HepG2 (cell line): Measurements from ENCODE around the gene ZBTB7A. TPM values are rescaled to one million over a fixed set of nuclear protein-coding genes. Genes with fewer than 3 reads are reported as not detected.

ENCODE experiments used
- BRCA1 ChIP-seq: sonication (generic); formaldehyde crosslinking; IDR thresholded peaks from 2 replicates; pipeline ENCODE4 v1.4.0; 2020; ENCODE audit warnings: missing genetic modification reagents
- CCAR2 ChIP-seq: fragments of 200-400 bp; formaldehyde crosslinking; optimal IDR thresholded peaks from 2 replicates; pipeline ENCODE3; 2018; ENCODE audit warnings: low read depth, mild to moderate bottlenecking, low read length, moderate library complexity
- GTF2F1 ChIP-seq: fragments of 150-350 bp; IDR thresholded peaks from 2 replicates; pipeline ENCODE4 v1.6.1; 2014; ENCODE audit warnings: low read length
- KMT2A ChIP-seq: sonication (generic); formaldehyde crosslinking; IDR thresholded peaks from 2 replicates; pipeline ENCODE4 v1.4.0; 2020; ENCODE audit warnings: missing genetic modification reagents
- PRPF4 ChIP-seq: fragments of 200-400 bp; formaldehyde crosslinking; IDR thresholded peaks from 2 replicates; pipeline ENCODE4 v1.6.1; 2016; ENCODE audit warnings: low read length, low read depth; ENCODE audit not compliant: poor library complexity, severe bottlenecking
- RNF2 ChIP-seq: fragments of 450-650 bp; conservative IDR thresholded peaks from 2 replicates; pipeline ENCODE4 v1.6.1; 2016; ENCODE audit warnings: low read depth
- RXRA ChIP-seq: sonication (generic); formaldehyde crosslinking; IDR thresholded peaks from 2 replicates; pipeline ENCODE4 v1.5.1; 2020; ENCODE audit warnings: missing genetic modification reagents
- RXRB ChIP-seq: IDR thresholded peaks from 2 replicates; pipeline ENCODE4 v1.6.1; 2016; ENCODE audit warnings: borderline replicate concordance, missing genetic modification reagents, missing compliant biosample characterization
- SIX4 ChIP-seq: sonication (generic); formaldehyde crosslinking; IDR thresholded peaks from 2 replicates; pipeline ENCODE4 v1.4.0; 2020; ENCODE audit warnings: missing genetic modification reagents
- TOPORS ChIP-seq: sonication (generic); formaldehyde crosslinking; IDR thresholded peaks from 2 replicates; pipeline ENCODE4 v1.8.0; 2023; ENCODE audit warnings: mild to moderate bottlenecking, missing genetic modification reagents
- ZFAT ChIP-seq: sonication (generic); formaldehyde crosslinking; conservative IDR thresholded peaks from 2 replicates; pipeline ENCODE4 v1.8.1; 2023; ENCODE audit warnings: missing genetic modification reagents, inconsistent platforms
- ZFP36L1 ChIP-seq: sonication (generic); formaldehyde crosslinking; IDR thresholded peaks from 2 replicates; pipeline ENCODE4 v1.8.0; 2022; ENCODE audit warnings: mild to moderate bottlenecking, missing genetic modification reagents, moderate library complexity
- ZNF549 ChIP-seq: sonication (generic); formaldehyde crosslinking; IDR thresholded peaks from 2 replicates; pipeline ENCODE4 v1.5.0; 2020; ENCODE audit warnings: missing genetic modification reagents
- ZNF607 ChIP-seq: sonication (generic); formaldehyde crosslinking; IDR thresholded peaks from 2 replicates; pipeline ENCODE4 v1.5.1; 2020; ENCODE audit warnings: missing genetic modification reagents, mild to moderate bottlenecking, borderline replicate concordance
- ZNF839 ChIP-seq: sonication (generic); formaldehyde crosslinking; IDR thresholded peaks from 2 replicates; pipeline ENCODE4 v1.4.0; 2020; ENCODE audit warnings: missing genetic modification reagents, mild to moderate bottlenecking, borderline replicate concordance
- ZSCAN30 ChIP-seq: sonication (generic); formaldehyde crosslinking; IDR thresholded peaks from 2 replicates; pipeline ENCODE4 v1.5.0; 2020; ENCODE audit warnings: mild to moderate bottlenecking, missing genetic modification reagents
- polyA plus RNA-seq, 8 experiments: library from polyadenylated mRNA; depleted of rRNA in 3 of 8; stranded (reverse) in 7 of 8; unstranded in 1 of 8; fragments of >200 nt; fragmentation: Illumina TruSeq in 4 of 8; extraction: Trizol in 4 of 8; gene quantifications; 2 replicates each; pipeline versions ENCODE4 v1.2.1 to v1.2.3, GENCODE V29; 2011 to 2016; ENCODE audit warnings: low read depth in 4 of 8, missing spikeins in 1 of 8, mixed read lengths in 1 of 8; ENCODE audit not compliant: insufficient read depth in 1 of 8
- total RNA-seq, 5 experiments: library from RNA; depleted of rRNA; stranded (reverse); fragments of >200 nt; fragmentation: Illumina TruSeq; extraction: Trizol; gene quantifications; 2 replicates each; pipeline ENCODE4 v1.2.3, GENCODE V29; 2016; ENCODE audit warnings: low read depth in 1 of 5
- TF ChIP-seq, protein P1 (sequence below): sonication (generic); formaldehyde crosslinking; conservative IDR thresholded peaks from 2 replicates; pipeline ENCODE4 v1.4.0; 2020; ENCODE audit warnings: missing genetic modification reagents
- TF ChIP-seq, protein P2 (sequence below): IDR thresholded peaks from 2 replicates; pipeline ENCODE4 v1.6.1; 2012; ENCODE audit warnings: low read depth, low read length, improper control_type of control experiment
- TF ChIP-seq, protein P3 (sequence below): sonication (generic); formaldehyde crosslinking; IDR thresholded peaks from 2 replicates; pipeline ENCODE4 v1.8.1; 2023; ENCODE audit warnings: mild to moderate bottlenecking, missing genetic modification reagents
- TF ChIP-seq, protein P4 (sequence below): sonication (generic); formaldehyde crosslinking; IDR thresholded peaks from 2 replicates; pipeline ENCODE4 v1.4.0; 2020; ENCODE audit warnings: missing genetic modification reagents

Gene ZBTB7A
- total and polyA plus RNA-seq, 2 of the 13 experiments (the other 11 are each of a cell fraction or from before 2014, with no cell fraction given) = 3.6 to 4.0 TPM

DNA sequence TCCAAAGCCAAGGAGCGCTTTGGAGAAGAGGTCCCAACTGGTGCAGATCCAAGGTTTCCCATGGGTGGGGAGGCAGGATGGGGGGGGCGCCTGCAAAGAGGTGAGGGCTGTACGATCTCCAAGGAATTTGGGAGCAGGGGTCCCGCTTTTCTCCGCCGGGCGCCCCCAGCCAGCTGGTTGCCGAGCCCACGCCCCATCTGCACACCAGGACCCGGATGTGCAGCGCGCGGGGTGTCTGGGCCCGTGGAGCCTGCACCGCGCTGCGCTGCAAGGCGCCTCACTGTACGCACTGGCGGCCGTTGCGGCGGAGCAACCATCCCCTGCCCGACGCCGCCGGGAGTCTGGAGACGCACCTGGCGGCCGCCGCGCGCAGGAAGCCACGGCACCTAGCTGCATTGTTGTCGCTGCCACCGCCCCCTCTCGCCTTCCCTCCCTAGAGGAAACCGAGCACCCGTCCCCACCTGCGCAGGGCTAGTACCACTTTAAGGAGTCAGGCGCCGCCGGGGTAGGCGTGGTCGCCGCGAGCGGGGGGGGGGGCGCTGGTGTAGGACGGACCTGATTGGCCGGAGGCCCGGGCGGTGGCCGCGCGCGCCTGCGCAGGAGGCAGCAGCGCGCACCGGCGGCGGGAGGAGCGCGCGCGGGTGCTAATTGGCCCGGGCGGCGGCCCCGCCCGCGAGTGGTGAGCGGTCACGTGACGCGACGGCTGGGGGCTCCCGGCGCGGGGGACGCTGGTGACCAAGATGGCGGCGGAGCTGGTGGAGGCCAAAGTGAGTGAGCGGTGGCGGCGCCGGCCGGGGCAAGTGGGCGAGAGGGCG, 59.5 kb downstream of the ZBTB7A start, which contains the start of gene PIAS4 (continued):
- TF ChIP-seq, protein P1, sequence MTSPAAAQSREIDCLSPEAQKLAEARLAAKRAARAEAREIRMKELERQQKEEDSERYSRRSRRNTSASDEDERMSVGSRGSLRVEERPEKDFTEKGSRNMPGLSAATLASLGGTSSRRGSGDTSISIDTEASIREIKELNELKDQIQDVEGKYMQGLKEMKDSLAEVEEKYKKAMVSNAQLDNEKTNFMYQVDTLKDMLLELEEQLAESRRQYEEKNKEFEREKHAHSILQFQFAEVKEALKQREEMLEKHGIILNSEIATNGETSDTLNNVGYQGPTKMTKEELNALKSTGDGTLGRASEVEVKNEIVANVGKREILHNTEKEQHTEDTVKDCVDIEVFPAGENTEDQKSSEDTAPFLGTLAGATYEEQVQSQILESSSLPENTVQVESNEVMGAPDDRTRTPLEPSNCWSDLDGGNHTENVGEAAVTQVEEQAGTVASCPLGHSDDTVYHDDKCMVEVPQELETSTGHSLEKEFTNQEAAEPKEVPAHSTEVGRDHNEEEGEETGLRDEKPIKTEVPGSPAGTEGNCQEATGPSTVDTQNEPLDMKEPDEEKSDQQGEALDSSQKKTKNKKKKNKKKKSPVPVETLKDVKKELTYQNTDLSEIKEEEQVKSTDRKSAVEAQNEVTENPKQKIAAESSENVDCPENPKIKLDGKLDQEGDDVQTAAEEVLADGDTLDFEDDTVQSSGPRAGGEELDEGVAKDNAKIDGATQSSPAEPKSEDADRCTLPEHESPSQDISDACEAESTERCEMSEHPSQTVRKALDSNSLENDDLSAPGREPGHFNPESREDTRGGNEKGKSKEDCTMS (CRISPR knock-in tag) = no peak
- TF ChIP-seq, protein P2, sequence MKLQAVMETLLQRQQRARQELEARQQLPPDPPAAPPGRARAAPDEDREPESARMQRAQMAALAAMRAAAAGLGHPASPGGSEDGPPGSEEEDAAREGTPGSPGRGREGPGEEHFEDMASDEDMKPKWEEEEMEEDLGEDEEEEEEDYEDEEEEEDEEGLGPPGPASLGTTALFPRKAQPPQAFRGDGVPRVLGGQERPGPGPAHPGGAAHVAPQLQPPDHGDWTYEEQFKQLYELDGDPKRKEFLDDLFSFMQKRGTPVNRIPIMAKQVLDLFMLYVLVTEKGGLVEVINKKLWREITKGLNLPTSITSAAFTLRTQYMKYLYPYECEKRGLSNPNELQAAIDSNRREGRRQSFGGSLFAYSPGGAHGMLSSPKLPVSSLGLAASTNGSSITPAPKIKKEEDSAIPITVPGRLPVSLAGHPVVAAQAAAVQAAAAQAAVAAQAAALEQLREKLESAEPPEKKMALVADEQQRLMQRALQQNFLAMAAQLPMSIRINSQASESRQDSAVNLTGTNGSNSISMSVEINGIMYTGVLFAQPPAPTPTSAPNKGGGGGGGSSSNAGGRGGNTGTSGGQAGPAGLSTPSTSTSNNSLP = no peak
- TF ChIP-seq ZFP36L1 (0 out of 2 replicates have a peak, but pooled peaks have one; percentile 22), ZFAT (CRISPR knock-in tag) (no peak), ZNF839 (CRISPR knock-in tag) (no peak), GTF2F1 (no peak), TOPORS (CRISPR knock-in tag) (0 out of 2 replicates have a peak, but pooled peaks have one; percentile 62), ZNF549 (CRISPR knock-in tag) (no peak), RXRA (peak; percentile 86), ZSCAN30 (CRISPR knock-in tag) (no peak), ZNF607 (peak; percentile 38; the same call in 1 of the 2 replicates), SIX4 (CRISPR knock-in tag) (no peak), CCAR2 (no peak), RNF2 (peak; percentile 73; the same call in 1 of the 2 replicates), RXRB (CRISPR knock-in tag) (peak; percentile 12; the same call in 1 of the 2 replicates), KMT2A (CRISPR knock-in tag) (0 out of 2 replicates have a peak, but pooled peaks have one; percentile 75), PRPF4 (no peak), BRCA1 (CRISPR knock-in tag) (no peak)
- TF ChIP-seq, protein P3, sequence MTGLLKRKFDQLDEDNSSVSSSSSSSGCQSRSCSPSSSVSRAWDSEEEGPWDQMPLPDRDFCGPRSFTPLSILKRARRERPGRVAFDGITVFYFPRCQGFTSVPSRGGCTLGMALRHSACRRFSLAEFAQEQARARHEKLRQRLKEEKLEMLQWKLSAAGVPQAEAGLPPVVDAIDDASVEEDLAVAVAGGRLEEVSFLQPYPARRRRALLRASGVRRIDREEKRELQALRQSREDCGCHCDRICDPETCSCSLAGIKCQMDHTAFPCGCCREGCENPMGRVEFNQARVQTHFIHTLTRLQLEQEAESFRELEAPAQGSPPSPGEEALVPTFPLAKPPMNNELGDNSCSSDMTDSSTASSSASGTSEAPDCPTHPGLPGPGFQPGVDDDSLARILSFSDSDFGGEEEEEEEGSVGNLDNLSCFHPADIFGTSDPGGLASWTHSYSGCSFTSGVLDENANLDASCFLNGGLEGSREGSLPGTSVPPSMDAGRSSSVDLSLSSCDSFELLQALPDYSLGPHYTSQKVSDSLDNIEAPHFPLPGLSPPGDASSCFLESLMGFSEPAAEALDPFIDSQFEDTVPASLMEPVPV = peak; percentile 59; the same call in 1 of the 2 replicates
- TF ChIP-seq, protein P4, sequence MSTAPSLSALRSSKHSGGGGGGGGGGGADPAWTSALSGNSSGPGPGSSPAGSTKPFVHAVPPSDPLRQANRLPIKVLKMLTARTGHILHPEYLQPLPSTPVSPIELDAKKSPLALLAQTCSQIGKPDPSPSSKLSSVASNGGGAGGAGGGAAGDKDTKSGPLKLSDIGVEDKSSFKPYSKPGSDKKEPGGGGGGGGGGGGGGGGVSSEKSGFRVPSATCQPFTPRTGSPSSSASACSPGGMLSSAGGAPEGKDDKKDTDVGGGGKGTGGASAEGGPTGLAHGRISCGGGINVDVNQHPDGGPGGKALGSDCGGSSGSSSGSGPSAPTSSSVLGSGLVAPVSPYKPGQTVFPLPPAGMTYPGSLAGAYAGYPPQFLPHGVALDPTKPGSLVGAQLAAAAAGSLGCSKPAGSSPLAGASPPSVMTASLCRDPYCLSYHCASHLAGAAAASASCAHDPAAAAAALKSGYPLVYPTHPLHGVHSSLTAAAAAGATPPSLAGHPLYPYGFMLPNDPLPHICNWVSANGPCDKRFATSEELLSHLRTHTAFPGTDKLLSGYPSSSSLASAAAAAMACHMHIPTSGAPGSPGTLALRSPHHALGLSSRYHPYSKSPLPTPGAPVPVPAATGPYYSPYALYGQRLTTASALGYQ = no peak
